HFFc6 (cell line): ENCODE results near the gene CCT3. TPM values are rescaled to one million over a fixed set of nuclear protein-coding genes. Genes with fewer than 3 reads are reported as not detected.

Experiments
- DNase-seq: peaks from one replicate; pipeline ENCODE4 v3.0.0-alpha.2; 2018
- H3K27ac Mint-ChIP-seq: 2 replicates; pipeline ENCODE4 v1.8.0; 2020; ENCODE audit warnings: mild to moderate bottlenecking, mixed read lengths
- H3K27me3 Mint-ChIP-seq: 2 replicates; pipeline ENCODE4 v1.8.0; 2021; ENCODE audit warnings: mild to moderate bottlenecking, moderate library complexity, mixed read lengths; ENCODE audit not compliant: insufficient read depth
- H3K36me3 Mint-ChIP-seq: 2 replicates; pipeline ENCODE4 v1.8.0; 2021; ENCODE audit warnings: low read depth, mixed read lengths
- H3K4me1 Mint-ChIP-seq: 2 replicates; pipeline ENCODE4 v1.8.0; 2020; ENCODE audit warnings: low read depth, mixed read lengths
- H3K4me3 Mint-ChIP-seq: 2 replicates; pipeline ENCODE4 v1.8.0; 2020; ENCODE audit warnings: mild to moderate bottlenecking, moderate library complexity, mixed read lengths
- H3K9me3 Mint-ChIP-seq: 2 replicates; pipeline ENCODE4 v1.8.0; 2020; ENCODE audit warnings: mild to moderate bottlenecking, mixed read lengths
- CTCF ChIP-seq: fragments of 200-600 bp; sonication (generic); IDR thresholded peaks from 2 replicates; pipeline ENCODE4 v1.5.0; 2021; ENCODE audit warnings: antibody characterized with exemption, mild to moderate bottlenecking
- long read RNA-seq: library from polyadenylated mRNA; unstranded; transcript quantifications from one replicate; pipeline ENCODE4 v2.0.0, GENCODE V29; 2019
- total RNA-seq, 6 experiments: library from RNA; stranded (reverse); fragmentation: NEBNext Ultra II Directional; extraction: Animal tissue kit (Norgen Biotek cat#: 25700); gene quantifications; 2 replicates in 1 of 6; 3 replicates in 5 of 6; pipeline ENCODE4 v1.2.3, GENCODE V29; 2021

The CCT3 gene
- 100 to 1,000 TPM; 306 to 382 (median 317) TPM for total RNA-seq
- long read RNA-seq, transcript CCT3-201 (14 exons, 2,150 nt) = major isoform, 648 of 736 reads
- long read RNA-seq, transcript CCT3-204 (12 exons, 1,815 nt) = minor isoform, 8 of 736 reads
- long read RNA-seq, partial matches to known transcripts = 66 of 736 reads
- long read RNA-seq, other reads (novel, unspliced or antisense) = 12 of 736 reads

DNA sequence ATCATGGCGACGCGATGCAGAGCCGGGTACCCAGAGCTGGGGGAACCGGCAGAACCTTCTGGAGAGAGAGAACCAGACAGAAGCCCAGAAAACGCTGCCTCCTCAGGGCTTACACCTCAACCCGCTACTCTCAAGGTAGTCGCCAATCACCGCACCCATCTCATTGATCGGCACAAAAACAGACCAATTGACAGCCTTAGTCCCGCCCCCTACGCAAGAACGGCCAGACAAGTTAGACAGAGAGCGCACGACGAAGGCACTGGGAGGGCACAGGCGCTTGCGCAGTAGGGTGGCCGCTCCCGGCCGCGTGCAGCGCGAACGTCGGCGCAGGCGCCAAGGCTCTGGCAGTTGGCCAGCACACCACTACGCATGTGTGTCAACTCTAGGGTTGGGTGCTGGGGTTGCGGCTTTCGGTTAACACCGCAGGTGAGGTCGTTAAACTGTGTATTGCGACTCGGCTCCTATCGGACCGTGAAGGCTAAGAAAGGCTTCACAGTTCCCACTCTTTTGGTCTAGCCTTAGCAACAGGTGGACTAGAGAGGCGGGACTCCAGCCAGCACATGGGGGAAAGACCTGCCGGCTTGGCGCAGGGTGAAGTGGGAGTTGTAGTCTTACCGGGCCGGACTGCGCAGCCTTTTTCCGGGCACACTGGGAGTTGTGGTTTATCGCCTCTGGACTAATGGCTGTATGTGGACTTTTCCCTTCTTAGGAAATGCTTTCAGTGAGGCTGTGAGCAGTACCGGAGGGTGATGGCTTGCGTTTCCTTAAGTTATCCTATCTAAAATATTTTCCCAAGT is at the start of gene CCT3, which contains the start of gene TSACC:
TSS of gene CCT3 (minus strand) at position 113 of the 797 bp plus-strand sequence. CDS start at position 5, 108 bp downstream.
TSS of gene TSACC (plus strand) at position 347 of the 797 bp plus-strand sequence. CDS start 1,232 bp downstream, outside the sequence.
- Mint-ChIP-seq H3K27me3 (peaks cover 4% of the 10 kb centered on the region), H3K9me3 (peaks cover 12% of the 10 kb centered on the region; the same call in 1 of the 2 replicates), H3K4me1 (peaks cover 30% of the 10 kb centered on the region), H3K36me3 (peaks cover 39% of the 10 kb centered on the region), H3K4me3 (peak within 1 kb of the TSS; percentile 97), H3K27ac (peak within 1 kb of the TSS; percentile 93)
- TF ChIP-seq CTCF = no peak; the same call in 1 of the 2 replicates
- peak; percentile 100 for DNase-seq

- Mint-ChIP-seq H3K4me1 (peaks cover 6% of the 10 kb centered on the region; the same call in 1 of the 2 replicates), H3K4me3 (no peak overlapping the region), H3K27me3 (peaks cover 45% of the 10 kb centered on the region), H3K36me3 (no peaks in the 10 kb centered on the region), H3K27ac (no peak overlapping the region), H3K9me3 (no peaks in the 10 kb centered on the region)
- TF ChIP-seq CTCF = no peak
- no peak for DNase-seq
Measured at GRCh38 chr1:156387870-156388173, 49.7 kb upstream of the CCT3 start.

DNA sequence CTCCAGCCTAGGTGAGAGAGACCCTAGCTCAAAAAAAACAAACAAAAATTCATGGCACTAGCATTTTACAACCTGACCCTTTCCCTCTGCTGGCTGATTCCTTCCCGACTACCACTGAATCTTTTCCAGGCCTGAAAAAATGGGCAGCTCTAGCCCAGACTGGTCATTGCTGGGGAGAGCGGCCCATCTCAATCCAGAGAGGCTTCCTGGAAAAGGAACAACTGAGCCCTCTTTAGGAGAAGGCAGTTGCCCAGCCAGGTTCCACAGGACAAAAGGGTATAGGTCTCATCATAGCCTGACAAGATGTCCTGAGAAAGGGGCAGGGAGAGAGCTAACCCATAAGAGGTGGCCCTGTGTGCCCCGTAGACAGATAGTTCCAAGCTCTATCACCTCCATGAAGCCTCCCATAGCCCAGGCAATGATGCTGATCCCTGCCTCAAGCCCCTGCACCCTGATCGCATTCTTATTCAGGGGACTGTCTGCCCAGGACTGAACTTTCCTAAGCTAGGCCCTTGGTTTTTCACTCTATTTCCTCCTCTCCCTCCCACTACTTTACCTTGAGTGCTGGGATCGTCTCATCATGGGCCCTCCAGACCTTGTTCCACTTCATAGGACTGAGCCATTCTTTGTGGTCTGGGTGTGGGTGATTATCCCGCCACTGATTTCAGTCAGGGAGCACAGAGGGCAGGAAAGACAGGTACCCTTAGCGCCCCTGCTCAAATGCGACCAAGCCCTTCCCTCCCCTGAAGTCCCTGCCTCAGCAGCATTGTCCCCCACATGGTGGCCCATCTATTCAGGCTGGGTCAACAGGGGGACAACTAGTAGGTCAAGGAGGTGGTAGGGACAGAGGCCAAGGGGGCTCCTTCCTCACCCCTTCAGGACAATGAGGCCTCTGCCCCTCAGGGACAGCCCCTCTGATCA is 49.1 kb upstream of the CCT3 start:
- peaks cover 43% of the 10 kb centered on the region for H3K27me3 Mint-ChIP-seq
- H3K4me3 Mint-ChIP-seq = no peak overlapping the region

DNA sequence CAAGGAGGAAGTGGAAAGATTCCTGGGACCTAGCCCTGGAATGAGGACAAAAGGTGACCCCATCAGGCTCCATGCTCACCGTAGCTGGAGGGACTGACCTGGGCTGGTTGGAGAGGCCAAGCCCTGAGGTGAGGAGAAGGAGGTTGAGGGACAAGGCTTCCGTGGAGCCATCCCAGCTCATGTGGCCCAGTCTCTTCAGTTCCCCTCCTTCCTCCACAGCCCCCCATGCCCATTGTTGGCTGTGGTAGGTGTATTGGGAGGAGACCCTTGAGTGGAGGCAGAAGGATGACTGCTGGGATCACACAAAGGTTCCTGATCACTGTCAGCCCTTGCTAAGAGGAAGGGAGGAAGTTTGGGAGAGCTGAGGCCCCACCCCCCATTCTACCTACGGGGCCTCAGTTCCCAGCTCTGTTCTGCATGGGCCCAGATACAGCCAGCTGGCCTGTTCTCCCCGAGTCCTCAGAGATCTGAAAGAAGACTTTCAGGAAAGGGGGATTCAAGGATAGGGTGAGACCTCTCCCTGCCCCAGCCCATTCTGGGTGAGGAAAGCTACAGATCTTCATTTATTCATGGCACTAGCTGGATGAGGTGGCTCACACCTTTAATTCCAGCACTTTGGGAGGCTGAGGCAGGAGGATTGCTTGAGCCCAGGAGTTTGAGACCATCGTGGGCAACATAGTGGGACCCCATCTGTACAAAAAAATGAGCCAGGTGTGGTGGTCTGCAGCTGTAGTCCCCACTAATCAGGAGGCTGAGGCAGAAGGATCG is 48.2 kb upstream of the CCT3 start:
- no peak overlapping the region for H3K27ac Mint-ChIP-seq
- no peaks in the 10 kb centered on the region for H3K9me3 Mint-ChIP-seq
- TF ChIP-seq CTCF = no peak
- peaks cover 40% of the 10 kb centered on the region for H3K27me3 Mint-ChIP-seq
- peaks cover 6% of the 10 kb centered on the region; the same call in 1 of the 2 replicates for H3K4me1 Mint-ChIP-seq
- no peaks in the 10 kb centered on the region for H3K36me3 Mint-ChIP-seq
- no peak for DNase-seq
- no peak overlapping the region for H3K4me3 Mint-ChIP-seq

More for the DNA sequence above, 49.1 kb upstream of the CCT3 start:
- H3K4me1 Mint-ChIP-seq = peaks cover 6% of the 10 kb centered on the region; the same call in 1 of the 2 replicates
- no peaks in the 10 kb centered on the region for H3K36me3 Mint-ChIP-seq
- H3K27ac Mint-ChIP-seq = no peak overlapping the region
- H3K9me3 Mint-ChIP-seq = no peaks in the 10 kb centered on the region
- TF ChIP-seq CTCF = no peak
- DNase-seq = no peak
